ENCODE data around the gene OMP.

Gene OMP

GRCh38 chr11:77110836-77111235, 8.2 kb downstream of the OMP start:
- TF ChIP-seq CTCF (IDR thresholded peaks at IDR 0.05; ENCODE audit: extremely low read depth, insufficient read depth, missing control alignments): no peak
- in situ Hi-C loops (cut with MboI; ENCODE audit: low pct_unique_long_range_greater_than_20kb, low sequenced_read_pairs, unreplicated experiment): no loop called here

GRCh38 chr11:77111277-77111676, 8.6 kb downstream of the OMP start:
- in situ Hi-C loops (cut with MboI; ENCODE audit: low pct_unique_long_range_greater_than_20kb, low sequenced_read_pairs, unreplicated experiment): no loop called here
- DNase-seq (ENCODE audit: low spot score): no peak
- no peak for TF ChIP-seq CTCF (IDR thresholded peaks at IDR 0.05; ENCODE audit: extremely low read depth, insufficient read depth, missing control alignments)

More at GRCh38 chr11:77110836-77111235, 8.2 kb downstream of the OMP start:
- DNase-seq (ENCODE audit: low spot score): no peak

GRCh38 chr11:77111946-77112345, 9.3 kb downstream of the OMP start:
- DNase-seq (ENCODE audit: low spot score): no peak
- no peak for TF ChIP-seq CTCF (IDR thresholded peaks at IDR 0.05; ENCODE audit: extremely low read depth, insufficient read depth, missing control alignments)
- in situ Hi-C loops (cut with MboI; ENCODE audit: low pct_unique_long_range_greater_than_20kb, low sequenced_read_pairs, unreplicated experiment): no loop called here

- no peak for DNase-seq (ENCODE audit: low spot score)
- in situ Hi-C loops (cut with MboI; ENCODE audit: low pct_unique_long_range_greater_than_20kb, low sequenced_read_pairs, unreplicated experiment): no loop called here
- no peak for TF ChIP-seq CTCF (IDR thresholded peaks at IDR 0.05; ENCODE audit: extremely low read depth, insufficient read depth, missing control alignments)
Observed at GRCh38 chr11:77112641-77113381, 10.2 kb downstream of the OMP start.

- in situ Hi-C loops (cut with MboI; ENCODE audit: low pct_unique_long_range_greater_than_20kb, low sequenced_read_pairs, unreplicated experiment): no loop called here
- DNase-seq (ENCODE audit: low spot score): peak; percentile 63
- peak; percentile 33 for TF ChIP-seq CTCF (IDR thresholded peaks at IDR 0.05; ENCODE audit: extremely low read depth, insufficient read depth, missing control alignments)
Observed at GRCh38 chr11:77113382-77114088, 10.9 kb downstream of the OMP start.

GRCh38 chr11:77114089-77114463, 11.4 kb downstream of the OMP start:
- DNase-seq (ENCODE audit: low spot score): no peak
- in situ Hi-C loops (cut with MboI; ENCODE audit: low pct_unique_long_range_greater_than_20kb, low sequenced_read_pairs, unreplicated experiment): no loop called here
- no peak for TF ChIP-seq CTCF (IDR thresholded peaks at IDR 0.05; ENCODE audit: extremely low read depth, insufficient read depth, missing control alignments)

All from GM13977 (cell line).